H1 (cell line): ENCODE results near the gene RIBC2.

ENCODE experiments used
- BRCA1 ChIP-seq: IDR thresholded peaks from 2 replicates; pipeline ENCODE4 v1.6.1; 2012; ENCODE audit warnings: low read depth, low read length, improper control_type of control experiment
- CHD2 ChIP-seq: IDR thresholded peaks from 2 replicates; pipeline ENCODE4 v1.6.1; 2012; ENCODE audit warnings: low read length, improper control_type of control experiment
- EGR1 ChIP-seq: IDR thresholded peaks from 2 replicates; pipeline ENCODE4 v1.6.1; 2011; ENCODE audit warnings: low read depth, low read length, borderline replicate concordance
- EP300 ChIP-seq, 2 experiments: IDR thresholded peaks; 1 replicate in 1 of 2; 2 replicates in 1 of 2; pipeline ENCODE4 v1.6.1; 2011 to 2012; ENCODE audit warnings: low read depth in 2 of 2, low read length in 2 of 2, mild to moderate bottlenecking in 2 of 2, borderline replicate concordance in 1 of 2, inconsistent platforms in 1 of 2, moderate library complexity in 1 of 2
- EZH2 ChIP-seq: fragments of 200-600 bp; sonication (generic); IDR thresholded peaks from 2 replicates; pipeline ENCODE4 v1.7.1; 2012; ENCODE audit warnings: low read depth, mild to moderate bottlenecking, moderate library complexity, low read length, inconsistent platforms; ENCODE audit not compliant: severe bottlenecking
- MAFK ChIP-seq: IDR thresholded peaks from 2 replicates; pipeline ENCODE4 v1.6.1; 2012; ENCODE audit warnings: low read depth, mild to moderate bottlenecking, improper control_type of control experiment, low read length
- NANOG ChIP-seq: IDR thresholded peaks from 2 replicates; pipeline ENCODE4 v1.6.1; 2011; ENCODE audit warnings: low read length, low read depth, mild to moderate bottlenecking, inconsistent platforms; ENCODE audit not compliant: insufficient read depth, poor library complexity, severe bottlenecking
- POLR2AphosphoS5 ChIP-seq: IDR thresholded peaks from 2 replicates; pipeline ENCODE4 v1.6.1; 2011; ENCODE audit warnings: low read depth, low read length
- RAD21 ChIP-seq, 2 experiments: IDR thresholded peaks in 1 of 2; conservative IDR thresholded peaks in 1 of 2; 2 replicates each; pipeline ENCODE4 v1.6.1; 2011; ENCODE audit warnings: low read depth in 2 of 2, low read length in 2 of 2, improper control_type of control experiment in 1 of 2, inconsistent platforms in 1 of 2, mild to moderate bottlenecking in 1 of 2, moderate library complexity in 1 of 2
- RNF2 ChIP-seq: fragments of 200-900, 300-1000 bp; sonication (generic); IDR thresholded peaks from 2 replicates; pipeline ENCODE4 v1.7.1; 2016; ENCODE audit warnings: borderline replicate concordance, low read depth, mild to moderate bottlenecking, antibody characterized with exemption, low read length; ENCODE audit not compliant: poor library complexity, severe bottlenecking; ENCODE audit errors: missing control alignments
- TF ChIP-seq, protein P1 (sequence below), 3 experiments: IDR thresholded peaks; 1 replicate in 2 of 3; 2 replicates in 1 of 3; pipeline versions ENCODE4 v1.5.1 to v1.6.1; 2011; ENCODE audit warnings: low read length in 3 of 3, mild to moderate bottlenecking in 3 of 3, inconsistent platforms in 2 of 3, low read depth in 1 of 3, moderate library complexity in 1 of 3; ENCODE audit not compliant: insufficient read depth in 1 of 3; ENCODE audit errors: control extremely low read depth in 1 of 3

DNA sequence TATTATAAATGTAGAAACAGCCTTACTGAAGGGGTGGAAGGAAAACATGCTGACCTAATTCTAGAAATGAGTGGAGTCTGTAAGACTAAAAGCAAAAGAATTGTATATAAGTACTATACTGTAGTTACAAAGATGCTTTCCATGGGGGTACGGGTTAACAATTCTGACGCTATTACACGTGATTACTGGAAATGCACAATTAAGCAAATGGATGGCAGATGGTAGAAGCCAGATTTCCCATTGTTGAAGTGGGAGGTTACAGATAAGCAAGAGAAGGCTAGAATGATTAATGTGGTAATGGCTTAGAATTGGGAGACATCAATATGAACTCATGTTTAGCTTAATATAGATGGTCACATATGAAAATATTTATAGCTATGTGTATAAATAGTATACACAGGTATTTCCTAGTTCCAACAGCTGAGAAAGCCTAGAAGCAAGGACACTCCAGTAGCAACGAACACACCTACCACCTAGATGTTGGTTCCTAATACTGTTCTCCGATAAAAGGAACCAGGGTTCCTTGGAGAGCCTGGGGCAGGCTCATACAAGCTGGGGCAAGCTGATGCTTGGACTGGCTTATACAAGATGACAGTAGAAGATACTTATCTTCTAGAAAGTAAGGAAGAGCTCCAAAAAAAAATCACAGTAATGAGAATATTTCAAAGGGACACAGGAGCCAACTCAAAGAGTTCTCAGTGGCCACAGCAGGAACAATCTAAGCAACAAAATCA lies 13.6 kb upstream of the RIBC2 start:
- TF ChIP-seq POLR2AphosphoS5 = no peak
- TF ChIP-seq, protein P1, sequence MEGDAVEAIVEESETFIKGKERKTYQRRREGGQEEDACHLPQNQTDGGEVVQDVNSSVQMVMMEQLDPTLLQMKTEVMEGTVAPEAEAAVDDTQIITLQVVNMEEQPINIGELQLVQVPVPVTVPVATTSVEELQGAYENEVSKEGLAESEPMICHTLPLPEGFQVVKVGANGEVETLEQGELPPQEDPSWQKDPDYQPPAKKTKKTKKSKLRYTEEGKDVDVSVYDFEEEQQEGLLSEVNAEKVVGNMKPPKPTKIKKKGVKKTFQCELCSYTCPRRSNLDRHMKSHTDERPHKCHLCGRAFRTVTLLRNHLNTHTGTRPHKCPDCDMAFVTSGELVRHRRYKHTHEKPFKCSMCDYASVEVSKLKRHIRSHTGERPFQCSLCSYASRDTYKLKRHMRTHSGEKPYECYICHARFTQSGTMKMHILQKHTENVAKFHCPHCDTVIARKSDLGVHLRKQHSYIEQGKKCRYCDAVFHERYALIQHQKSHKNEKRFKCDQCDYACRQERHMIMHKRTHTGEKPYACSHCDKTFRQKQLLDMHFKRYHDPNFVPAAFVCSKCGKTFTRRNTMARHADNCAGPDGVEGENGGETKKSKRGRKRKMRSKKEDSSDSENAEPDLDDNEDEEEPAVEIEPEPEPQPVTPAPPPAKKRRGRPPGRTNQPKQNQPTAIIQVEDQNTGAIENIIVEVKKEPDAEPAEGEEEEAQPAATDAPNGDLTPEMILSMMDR (IDR thresholded peaks at IDR 0.05; ENCODE audit: control extremely low read depth in 1 of 3, insufficient read depth in 1 of 3, low read depth in 1 of 3, low read length in 3 of 3) = no peak
- no peak for TF ChIP-seq EP300 (IDR thresholded peaks at IDR 0.05; ENCODE audit: borderline replicate concordance in 1 of 2, low read depth in 2 of 2, low read length in 2 of 2)
- no peak for TF ChIP-seq EZH2
- TF ChIP-seq RNF2 = no peak
- TF ChIP-seq EGR1 = no peak
- TF ChIP-seq BRCA1 = no peak
- no peak for TF ChIP-seq RAD21 (IDR thresholded peaks at IDR 0.05 in 1 of 2, conservative IDR thresholded peaks at IDR 0.05 in 1 of 2; ENCODE audit: low read depth in 2 of 2, low read length in 2 of 2)
- TF ChIP-seq MAFK = no peak
- TF ChIP-seq CHD2 = no peak
- TF ChIP-seq NANOG = no peak
